ENCODE results near the gene CFAP20DC. TPM values are rescaled to one million over a fixed set of nuclear protein-coding genes. Genes with fewer than 3 reads are reported as not detected.
"Not testable (repeated sequence)": the region's sequence is repeated elsewhere in the genome, so short reads cannot be mapped to it uniquely, and the experiment has no call there.

The CFAP20DC gene
- total and polyA plus RNA-seq, 7 donors: 0.03 TPM; not detected in 4

DNA sequence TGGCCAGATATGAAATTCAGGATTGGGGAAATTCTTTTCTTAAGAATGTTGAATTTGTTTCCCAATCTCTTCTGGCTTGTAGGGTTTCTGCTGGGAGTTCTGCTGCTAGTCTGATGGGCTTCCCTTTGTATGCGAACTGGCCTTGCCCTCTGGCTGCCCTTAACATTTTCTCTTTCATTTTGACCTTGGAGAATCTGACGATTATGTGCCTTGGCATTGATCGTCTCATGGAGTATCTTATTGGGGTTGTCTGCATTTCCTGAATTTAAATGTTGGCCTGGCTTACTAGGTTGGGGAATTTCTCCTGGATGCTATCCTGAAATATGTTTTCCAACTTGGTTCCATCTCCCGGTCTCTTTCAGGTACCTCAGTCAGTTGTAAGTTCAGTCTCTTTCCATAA lies 152.2 kb downstream of the CFAP20DC start:
- no peak for ATAC-seq
- Histone ChIP-seq H3K27ac (no peak overlapping the region), H3K4me1 (no peaks in the 10 kb centered on the region), H3K9me3 (no peaks in the 10 kb centered on the region), H3K36me3 (ENCODE audit: insufficient read depth in 1 of 2, low read depth in 1 of 2) (no peaks in the 10 kb centered on the region), H3K4me3 (no peak overlapping the region), H3K27me3 (ENCODE audit: insufficient read depth in 3 of 3, low read length in 2 of 3) (no peaks in the 10 kb centered on the region)
- no peak for DNase-seq
- TF ChIP-seq CTCF (IDR thresholded peaks at IDR 0.05): no peak
- 50 to 66% (median 54%) methylated on average over 4 of the region's 4 CpGs for WGBS, 3 donors
- intact Hi-C loops (cut with DNase I): no loop called here

DNA sequence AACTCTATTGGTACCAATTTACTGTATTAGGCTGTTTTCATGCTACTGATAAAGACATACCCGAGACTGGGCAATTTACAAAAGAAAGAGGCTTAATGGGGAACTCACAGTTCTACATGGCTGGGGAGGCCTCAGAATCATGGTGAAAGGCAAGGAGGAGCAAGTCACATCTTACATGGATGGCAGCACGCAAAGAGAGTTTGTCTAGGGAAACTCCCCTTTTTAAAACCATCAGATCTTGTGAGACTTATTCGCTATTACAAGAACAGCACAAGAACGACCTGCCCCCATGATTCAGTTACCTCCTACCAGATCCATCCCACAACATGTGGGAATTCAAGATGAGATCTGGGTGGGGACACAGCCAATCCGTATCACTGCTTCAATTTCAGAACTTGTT lies 154.1 kb downstream of the CFAP20DC start:
- H3K4me1 ChIP-seq; ATAC-seq; H3K27me3 ChIP-seq (ENCODE audit: insufficient read depth in 3 of 3, low read length in 2 of 3); H3K36me3 ChIP-seq (ENCODE audit: insufficient read depth in 1 of 2, low read depth in 1 of 2); DNase-seq; intact Hi-C loops (cut with DNase I); H3K9me3 ChIP-seq; H3K27ac ChIP-seq; H3K4me3 ChIP-seq: not testable (repeated sequence)
- 87 to 95% (median 92%) methylated on average over 5 of the region's 5 CpGs for WGBS, 3 donors

- DNase-seq; intact Hi-C loops (cut with DNase I); ATAC-seq; H3K36me3 ChIP-seq (ENCODE audit: insufficient read depth in 1 of 2, low read depth in 1 of 2); H3K27ac ChIP-seq; H3K4me1 ChIP-seq; H3K27me3 ChIP-seq (ENCODE audit: insufficient read depth in 3 of 3, low read length in 2 of 3); H3K4me3 ChIP-seq; H3K9me3 ChIP-seq: not testable (repeated sequence)
- WGBS, 3 donors: 77 to 91% (median 80%) methylated on average over 2 of the region's 2 CpGs
Measured at GRCh38 chr3:58892526-58892925, 157.3 kb downstream of the CFAP20DC start.

GRCh38 chr3:58888087-58888486 lies 161.7 kb downstream of the CFAP20DC start:
- DNase-seq: no peak
- Histone ChIP-seq H3K4me1 (no peaks in the 10 kb centered on the region), H3K9me3 (no peaks in the 10 kb centered on the region), H3K4me3 (no peak overlapping the region), H3K36me3 (ENCODE audit: insufficient read depth in 1 of 2, low read depth in 1 of 2) (no peaks in the 10 kb centered on the region), H3K27me3 (ENCODE audit: insufficient read depth in 3 of 3, low read length in 2 of 3) (no peaks in the 10 kb centered on the region), H3K27ac (no peak overlapping the region)
- ATAC-seq: no peak
- WGBS, 3 donors: 74 to 94% (median 88%) methylated on average over 2 of the region's 2 CpGs
- intact Hi-C loops (cut with DNase I): no loop called here
- no peak for TF ChIP-seq CTCF (IDR thresholded peaks at IDR 0.05)

DNA sequence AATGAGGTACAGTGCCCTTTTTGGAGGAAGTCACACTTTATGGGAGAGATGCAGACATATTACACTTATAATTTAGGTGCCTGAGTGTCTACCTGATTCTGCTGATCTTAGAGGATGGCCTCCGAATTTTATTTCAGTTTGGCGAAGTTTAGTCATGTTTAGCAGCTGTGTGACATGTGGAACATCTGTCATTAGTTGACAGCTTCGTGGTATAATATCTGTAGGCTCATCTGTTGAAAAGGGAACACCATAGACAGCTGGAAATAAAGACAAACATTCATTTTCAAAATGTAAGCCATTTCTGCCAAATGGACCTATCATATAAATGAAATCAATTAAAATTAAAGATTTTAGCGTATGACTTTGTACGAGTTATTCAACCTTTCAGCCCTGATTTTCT lies 165.4 kb downstream of the CFAP20DC start:
- Histone ChIP-seq H3K4me1 (no peaks in the 10 kb centered on the region), H3K9me3 (no peaks in the 10 kb centered on the region), H3K36me3 (ENCODE audit: insufficient read depth in 1 of 2, low read depth in 1 of 2) (no peaks in the 10 kb centered on the region), H3K27ac (no peak overlapping the region), H3K27me3 (ENCODE audit: insufficient read depth in 3 of 3, low read length in 2 of 3) (no peaks in the 10 kb centered on the region), H3K4me3 (no peak overlapping the region)
- intact Hi-C loops (cut with DNase I): no loop called here
- no peak for TF ChIP-seq CTCF (IDR thresholded peaks at IDR 0.05)
- 43 to 56% (median 48%) methylated on average over 5 of the region's 5 CpGs for WGBS, 3 donors
- ATAC-seq: no peak
- no peak for DNase-seq

- intact Hi-C loops (cut with DNase I): no loop called here
- Histone ChIP-seq H3K9me3 (no peaks in the 10 kb centered on the region), H3K27me3 (ENCODE audit: insufficient read depth in 3 of 3, low read length in 2 of 3) (no peaks in the 10 kb centered on the region), H3K4me3 (no peak overlapping the region), H3K36me3 (ENCODE audit: insufficient read depth in 1 of 2, low read depth in 1 of 2) (no peaks in the 10 kb centered on the region), H3K27ac (no peak overlapping the region), H3K4me1 (no peaks in the 10 kb centered on the region)
- TF ChIP-seq CTCF (IDR thresholded peaks at IDR 0.05): no peak
- DNase-seq: no peak
- 67 to 77% (median 72%) methylated on average over 1 of the region's 1 CpG for WGBS, 3 donors
- no peak for ATAC-seq
Measured at GRCh38 chr3:58880182-58880581, 169.6 kb downstream of the CFAP20DC start.
